Endodermal cell (in vitro differentiated cells): ENCODE results near the gene ADAM20. TPM values are rescaled to one million over a fixed set of nuclear protein-coding genes. Genes with fewer than 3 reads are reported as not detected.
"Not testable (repeated sequence)": the region's sequence is repeated elsewhere in the genome, so short reads cannot be mapped to it uniquely, and the experiment has no call there.

Source experiments
- DNase-seq: peaks from one replicate; pipeline ENCODE4 v3.0.0-alpha.2; 2017
- H3K27ac ChIP-seq: 2 replicates; pipeline ENCODE4 v1.5.1; 2013; ENCODE audit warnings: mild to moderate bottlenecking, low read depth, low read length, moderate library complexity
- H3K27me3 ChIP-seq: 2 replicates; pipeline ENCODE4 v1.6.1; 2013; ENCODE audit warnings: mild to moderate bottlenecking, low read length, moderate library complexity; ENCODE audit not compliant: insufficient read depth, control insufficient read depth, poor library complexity, severe bottlenecking
- H3K36me3 ChIP-seq: 2 replicates; pipeline ENCODE4 v1.7.0; 2013; ENCODE audit warnings: mild to moderate bottlenecking, low read length, moderate library complexity; ENCODE audit not compliant: control insufficient read depth, insufficient read depth
- H3K4me1 ChIP-seq: one replicate; pipeline ENCODE4 v1.7.0; 2013; ENCODE audit warnings: low read length; ENCODE audit not compliant: control insufficient read depth, insufficient read depth
- H3K4me3 ChIP-seq: 2 replicates; pipeline ENCODE4 v1.5.1; 2013; ENCODE audit warnings: mild to moderate bottlenecking, low read length, moderate library complexity
- H3K9ac ChIP-seq: 2 replicates; pipeline ENCODE4 v1.6.1; 2013; ENCODE audit warnings: mild to moderate bottlenecking, low read length, moderate library complexity; ENCODE audit not compliant: poor library complexity, severe bottlenecking; ENCODE audit errors: extremely low read depth
- H3K9me3 ChIP-seq: 2 replicates; pipeline ENCODE4 v1.6.1; 2013; ENCODE audit warnings: mild to moderate bottlenecking, low read length, moderate library complexity; ENCODE audit not compliant: control insufficient read depth
- H3K27ac Mint-ChIP-seq: 2 replicates; pipeline ENCODE4 v1.8.0; 2020; ENCODE audit warnings: mixed read lengths
- H3K27me3 Mint-ChIP-seq: 2 replicates; pipeline ENCODE4 v1.8.0; 2021; ENCODE audit warnings: mild to moderate bottlenecking, mixed read lengths; ENCODE audit not compliant: insufficient read depth
- H3K36me3 Mint-ChIP-seq: 2 replicates; pipeline ENCODE4 v1.8.0; 2020; ENCODE audit warnings: low read depth, mixed read lengths
- H3K4me1 Mint-ChIP-seq: 2 replicates; pipeline ENCODE4 v1.8.0; 2020; ENCODE audit warnings: mixed read lengths
- H3K4me3 Mint-ChIP-seq: 2 replicates; pipeline ENCODE4 v1.8.0; 2020; ENCODE audit warnings: mild to moderate bottlenecking, moderate library complexity, mixed read lengths
- H3K9me3 Mint-ChIP-seq: 2 replicates; pipeline ENCODE4 v1.8.0; 2020; ENCODE audit warnings: mild to moderate bottlenecking, mixed read lengths
- WGBS, 2 experiments: methylation state at CpG; one replicate each; pipeline versions ENCODE4 v1.1.5 to v1.1.7; 2013; ENCODE audit warnings: missing lambda C conversion rate in 2 of 2, mixed read lengths in 1 of 2; ENCODE audit not compliant: insufficient coverage in 1 of 2, insufficient read length in 1 of 2; 5-methylcytosine and 5-hydroxymethylcytosine counted together
- total RNA-seq, 2 donors: library from RNA; stranded (reverse); fragmentation: NEBNext Ultra II Directional in 1 of 2; extraction: Animal tissue kit (Norgen Biotek cat#: 25700) in 1 of 2; gene quantifications; 2 replicates in 1 of 2; 3 replicates in 1 of 2; pipeline ENCODE4 v1.2.1, GENCODE V29; 2021
- TF ChIP-seq, protein P1 (sequence below): fragments of 200-600 bp; sonication (generic); conservative IDR thresholded peaks from 2 replicates; pipeline ENCODE4 v1.5.0; 2021; ENCODE audit warnings: antibody characterized with exemption, mild to moderate bottlenecking

Gene ADAM20
- total RNA-seq, 2 donors from 2014 or later, result 1.6 to 1.7 TPM

DNA sequence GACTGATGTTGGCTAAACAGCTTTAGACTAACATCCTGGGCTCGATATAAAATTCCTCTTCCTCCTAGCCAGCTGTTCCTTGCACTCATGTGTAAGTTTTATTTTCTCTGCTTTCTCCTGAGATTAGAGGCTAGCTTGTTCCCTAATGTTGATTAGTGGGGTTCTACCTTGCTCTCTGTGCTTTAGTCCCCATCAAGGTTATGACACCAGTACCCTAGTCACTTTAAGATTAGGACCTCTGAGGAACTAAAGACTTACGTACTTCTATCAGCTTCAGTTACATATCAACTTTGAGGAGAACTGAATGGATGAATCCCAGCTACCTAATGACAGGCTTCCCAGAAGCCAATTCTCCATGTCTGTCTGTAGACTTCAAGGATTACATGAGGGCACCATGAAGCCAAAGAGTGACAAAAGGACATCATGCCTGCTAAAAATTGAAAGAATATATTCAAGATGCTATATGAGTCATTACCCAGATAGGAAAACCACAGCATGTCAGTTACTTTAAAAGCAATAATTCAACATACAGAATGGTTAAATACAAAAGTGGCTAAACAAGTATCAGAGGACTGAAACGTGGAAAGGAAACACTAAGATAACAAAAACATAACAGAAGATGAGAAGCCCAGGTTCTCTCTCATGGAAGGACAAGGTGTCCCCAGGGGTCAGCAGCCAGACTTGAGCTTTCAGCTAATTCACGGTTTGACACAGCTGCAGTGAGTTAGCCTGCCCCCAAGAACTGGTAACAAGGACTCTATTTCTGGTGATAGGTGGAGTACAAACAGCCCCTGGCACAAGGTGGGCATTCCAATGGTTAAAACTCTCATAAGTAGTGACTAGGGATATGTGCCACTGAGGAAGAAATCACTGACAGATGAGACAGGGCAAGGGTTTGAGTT is 20.4 kb downstream of the ADAM20 start:
- DNase-seq, result no peak
- Mint-ChIP-seq H3K36me3 (peaks cover 9% of the 10 kb centered on the region), H3K4me3 (no peak overlapping the region), H3K4me1 (no peaks in the 10 kb centered on the region), H3K27ac (no peak overlapping the region), H3K9me3 (peaks cover 18% of the 10 kb centered on the region), H3K27me3 (no peaks in the 10 kb centered on the region)
- 70 to 78% methylated on average over 3 to 4 of the region's 4 CpGs for WGBS, 2 experiments
- Histone ChIP-seq H3K27me3 (no peaks in the 10 kb centered on the region), H3K4me1 (no peaks in the 10 kb centered on the region), H3K9me3 (peaks cover 17% of the 10 kb centered on the region), H3K4me3 (no peak overlapping the region), H3K9ac (no peak overlapping the region), H3K27ac (no peak overlapping the region), H3K36me3 (no peaks in the 10 kb centered on the region)
- TF ChIP-seq, protein P1, sequence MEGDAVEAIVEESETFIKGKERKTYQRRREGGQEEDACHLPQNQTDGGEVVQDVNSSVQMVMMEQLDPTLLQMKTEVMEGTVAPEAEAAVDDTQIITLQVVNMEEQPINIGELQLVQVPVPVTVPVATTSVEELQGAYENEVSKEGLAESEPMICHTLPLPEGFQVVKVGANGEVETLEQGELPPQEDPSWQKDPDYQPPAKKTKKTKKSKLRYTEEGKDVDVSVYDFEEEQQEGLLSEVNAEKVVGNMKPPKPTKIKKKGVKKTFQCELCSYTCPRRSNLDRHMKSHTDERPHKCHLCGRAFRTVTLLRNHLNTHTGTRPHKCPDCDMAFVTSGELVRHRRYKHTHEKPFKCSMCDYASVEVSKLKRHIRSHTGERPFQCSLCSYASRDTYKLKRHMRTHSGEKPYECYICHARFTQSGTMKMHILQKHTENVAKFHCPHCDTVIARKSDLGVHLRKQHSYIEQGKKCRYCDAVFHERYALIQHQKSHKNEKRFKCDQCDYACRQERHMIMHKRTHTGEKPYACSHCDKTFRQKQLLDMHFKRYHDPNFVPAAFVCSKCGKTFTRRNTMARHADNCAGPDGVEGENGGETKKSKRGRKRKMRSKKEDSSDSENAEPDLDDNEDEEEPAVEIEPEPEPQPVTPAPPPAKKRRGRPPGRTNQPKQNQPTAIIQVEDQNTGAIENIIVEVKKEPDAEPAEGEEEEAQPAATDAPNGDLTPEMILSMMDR, result no peak

DNA sequence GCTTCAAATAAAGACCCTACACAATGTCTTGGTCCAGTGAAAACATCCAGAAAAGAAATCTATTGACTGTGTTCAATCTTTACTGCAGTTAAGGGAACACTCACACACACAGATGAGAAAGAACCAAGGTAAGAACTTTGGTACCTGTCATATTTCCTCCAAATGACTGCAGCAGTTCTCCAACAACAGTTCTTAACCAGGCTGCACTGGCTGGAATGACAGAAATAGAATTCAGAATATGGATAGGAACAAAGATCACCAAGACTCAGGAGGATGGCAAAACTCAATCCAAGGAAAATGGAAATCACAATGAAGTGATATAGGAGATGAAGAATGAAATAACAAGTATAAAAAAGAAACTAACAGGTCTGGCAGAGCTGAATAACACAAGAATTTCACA is 36.6 kb downstream of the ADAM20 start:
- H3K4me3 ChIP-seq, result no peak overlapping the region
- peaks cover 74% of the 10 kb centered on the region for H3K9me3 Mint-ChIP-seq
- no peak overlapping the region for H3K9ac ChIP-seq
- no peak overlapping the region for H3K4me3 Mint-ChIP-seq
- TF ChIP-seq, protein P1, result no peak
- H3K9me3 ChIP-seq, result peaks cover 47% of the 10 kb centered on the region
- no peaks in the 10 kb centered on the region for H3K27me3 ChIP-seq
- H3K27me3 Mint-ChIP-seq, result peaks cover 2% of the 10 kb centered on the region
- peaks cover 12% of the 10 kb centered on the region for H3K36me3 Mint-ChIP-seq
- no peak for DNase-seq
- H3K36me3 ChIP-seq, result no peaks in the 10 kb centered on the region
- no peaks in the 10 kb centered on the region for H3K4me1 Mint-ChIP-seq
- no peaks in the 10 kb centered on the region for H3K4me1 ChIP-seq
- H3K27ac ChIP-seq, result no peak overlapping the region
- H3K27ac Mint-ChIP-seq, result no peak overlapping the region

GRCh38 chr14:70489579-70490200 is 45.1 kb downstream of the ADAM20 start:
- peaks cover 61% of the 10 kb centered on the region for H3K9me3 ChIP-seq
- Mint-ChIP-seq H3K4me1 (no peaks in the 10 kb centered on the region), H3K4me3 (no peak overlapping the region), H3K9me3 (peaks cover 84% of the 10 kb centered on the region), H3K27me3 (no peaks in the 10 kb centered on the region), H3K36me3 (peaks cover 43% of the 10 kb centered on the region), H3K27ac (no peak overlapping the region)
- peak overlapping the region; percentile 53 for H3K4me3 ChIP-seq
- H3K27ac ChIP-seq, result no peak overlapping the region
- H3K9ac ChIP-seq, result no peak overlapping the region
- 76 to 84% methylated on average over 3 of the region's 3 CpGs for WGBS, 2 experiments
- no peak for DNase-seq
- H3K4me1 ChIP-seq, result no peaks in the 10 kb centered on the region
- TF ChIP-seq, protein P1, result no peak
- peaks cover 12% of the 10 kb centered on the region for H3K36me3 ChIP-seq
- no peaks in the 10 kb centered on the region for H3K27me3 ChIP-seq

DNA sequence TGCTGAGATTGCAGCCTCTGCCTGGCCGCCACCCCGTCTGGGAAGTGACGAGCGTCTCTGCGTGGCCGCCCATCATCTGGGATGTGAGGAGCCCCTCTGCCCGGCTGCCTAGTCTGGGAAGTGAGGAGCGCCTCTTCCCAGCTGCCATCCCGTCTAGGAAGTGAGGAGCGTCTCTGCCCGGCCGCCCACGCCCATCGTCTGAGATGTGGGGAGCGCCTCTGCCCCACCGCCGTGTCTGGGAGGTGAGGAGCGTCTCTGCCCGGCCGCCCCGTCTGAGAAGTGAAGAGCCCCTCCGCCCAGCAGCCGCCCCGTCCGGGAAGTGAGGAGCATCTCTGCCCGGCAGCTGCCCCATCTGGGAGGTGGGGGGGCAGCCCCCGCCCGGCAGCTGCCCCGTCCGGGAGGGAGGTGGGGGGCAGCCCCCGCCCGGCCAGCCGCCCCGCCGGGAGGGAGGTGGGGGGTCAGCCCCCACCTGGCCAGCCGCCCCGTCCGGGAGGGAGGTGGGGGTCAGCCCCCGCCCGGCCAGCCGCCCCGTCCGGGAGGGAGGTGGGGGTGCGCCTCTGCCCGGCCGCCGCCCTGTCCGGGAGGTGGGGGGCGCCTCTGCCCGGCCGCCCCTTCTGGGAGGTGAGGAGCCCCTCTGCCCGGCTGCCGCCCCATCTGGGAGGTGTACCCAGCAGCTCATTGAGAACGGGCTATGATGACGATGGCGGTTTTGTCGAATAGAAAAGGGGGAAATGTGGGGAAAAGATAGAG is 57.3 kb downstream of the ADAM20 start:
- H3K36me3 ChIP-seq, H3K4me3 Mint-ChIP-seq, H3K9me3 ChIP-seq, DNase-seq, H3K27ac Mint-ChIP-seq, H3K4me3 ChIP-seq, H3K4me1 Mint-ChIP-seq, H3K27me3 Mint-ChIP-seq, H3K9ac ChIP-seq, H3K27me3 ChIP-seq, H3K27ac ChIP-seq, H3K4me1 ChIP-seq: not testable (repeated sequence)
- Mint-ChIP-seq H3K9me3 (peaks cover 36% of the 10 kb centered on the region), H3K36me3 (peaks cover 15% of the 10 kb centered on the region)
- 95 to 100% methylated on average over 7 to 46 of the region's 57 CpGs for WGBS, 2 experiments
